Urinary bladder (tissue), 4 donors: Measurements from ENCODE around the gene PRDM15. TPM values are rescaled to one million over a fixed set of nuclear protein-coding genes. Genes with fewer than 3 reads are reported as not detected.

Experiments used
- DNase-seq: peaks from one replicate; pipeline ENCODE4 v3.0.0-alpha.2; 2015; ENCODE audit errors: extremely low spot score
- H3K27ac ChIP-seq: one replicate; pipeline ENCODE4 v1.5.1; 2013; ENCODE audit warnings: low read depth, mild to moderate bottlenecking, moderate library complexity
- H3K36me3 ChIP-seq: one replicate; pipeline ENCODE4 v1.6.1; 2013; ENCODE audit warnings: mild to moderate bottlenecking, moderate library complexity; ENCODE audit not compliant: insufficient read depth
- H3K4me1 ChIP-seq: one replicate; pipeline ENCODE4 v1.6.1; 2013; ENCODE audit warnings: mild to moderate bottlenecking, moderate library complexity; ENCODE audit not compliant: insufficient read depth
- H3K4me3 ChIP-seq: one replicate; pipeline ENCODE4 v1.5.1; 2013; ENCODE audit warnings: low read depth, low read length
- WGBS: extraction: QIAGEN DNeasy Blood & Tissue Kit; methylation state at CpG from one replicate; pipeline ENCODE4 v1.1.7; 2013; 5-methylcytosine and 5-hydroxymethylcytosine counted together
- polyA plus RNA-seq: library from polyadenylated mRNA; stranded (reverse); fragments of 200-250 nt; gene quantifications from one replicate; pipeline ENCODE4 v1.2.3, GENCODE V29; 2013
- total RNA-seq: library from RNA; depleted of rRNA; stranded (reverse); fragments of >200 nt; gene quantifications from one replicate; pipeline ENCODE4 v1.2.3, GENCODE V29; 2014
- donor health status: healthy with polysubstance abuse.
- donor health status: healthy.

PRDM15 gene
- total and polyA plus RNA-seq, 2 donors: 3.2 to 4.5 TPM

GRCh38 chr21:41919666-41920398 lies 40.7 kb upstream of the PRDM15 start:
- no peak overlapping the region for H3K4me3 ChIP-seq
- H3K36me3 ChIP-seq: peaks cover 5% of the 10 kb centered on the region
- no peaks in the 10 kb centered on the region for H3K4me1 ChIP-seq
- 92% methylated on average over 15 of the region's 15 CpGs for WGBS
- H3K27ac ChIP-seq: no peak overlapping the region
- no peak for DNase-seq

- no peak overlapping the region for H3K27ac ChIP-seq
- H3K36me3 ChIP-seq: peaks cover 10% of the 10 kb centered on the region
- no peak overlapping the region for H3K4me3 ChIP-seq
- 94% methylated on average over 15 of the region's 15 CpGs for WGBS
- DNase-seq: no peak
- H3K4me1 ChIP-seq: no peaks in the 10 kb centered on the region
Measured at GRCh38 chr21:41918561-41919358, 39.6 kb upstream of the PRDM15 start.

- H3K4me3 ChIP-seq: no peak overlapping the region
- WGBS: 95% methylated on average over 4 of the region's 4 CpGs
- DNase-seq: no peak
- peaks cover 12% of the 10 kb centered on the region for H3K36me3 ChIP-seq
- no peaks in the 10 kb centered on the region for H3K4me1 ChIP-seq
- no peak overlapping the region for H3K27ac ChIP-seq
Measured at GRCh38 chr21:41917531-41917930, 38.4 kb upstream of the PRDM15 start.

GRCh38 chr21:41916888-41917433 lies 37.8 kb upstream of the PRDM15 start:
- 80% methylated on average over 3 of the region's 3 CpGs for WGBS
- no peaks in the 10 kb centered on the region for H3K4me1 ChIP-seq
- H3K4me3 ChIP-seq: no peak overlapping the region
- H3K27ac ChIP-seq: no peak overlapping the region
- DNase-seq: no peak
- H3K36me3 ChIP-seq: peaks cover 12% of the 10 kb centered on the region

GRCh38 chr21:41914965-41915364 lies 35.8 kb upstream of the PRDM15 start:
- Histone ChIP-seq H3K4me1 (no peaks in the 10 kb centered on the region), H3K27ac (no peak overlapping the region), H3K36me3 (peaks cover 12% of the 10 kb centered on the region), H3K4me3 (no peak overlapping the region)
- no peak for DNase-seq
- WGBS: 90% methylated on average over 6 of the region's 6 CpGs

GRCh38 chr21:41914358-41914757 lies 35.2 kb upstream of the PRDM15 start:
- Histone ChIP-seq H3K4me3 (no peak overlapping the region), H3K36me3 (peaks cover 12% of the 10 kb centered on the region), H3K4me1 (no peaks in the 10 kb centered on the region), H3K27ac (no peak overlapping the region)
- WGBS: 94% methylated on average over 12 of the region's 12 CpGs
- no peak for DNase-seq

- WGBS: 96% methylated on average over 9 of the region's 9 CpGs
- H3K4me3 ChIP-seq: no peak overlapping the region
- no peak for DNase-seq
- H3K4me1 ChIP-seq: no peaks in the 10 kb centered on the region
- peaks cover 12% of the 10 kb centered on the region for H3K36me3 ChIP-seq
- no peak overlapping the region for H3K27ac ChIP-seq
Measured at GRCh38 chr21:41913230-41913629, 34.1 kb upstream of the PRDM15 start.

GRCh38 chr21:41908829-41909228 lies 29.7 kb upstream of the PRDM15 start:
- H3K4me1 ChIP-seq: no peaks in the 10 kb centered on the region
- DNase-seq: no peak
- no peak overlapping the region for H3K27ac ChIP-seq
- WGBS: 66% methylated on average over 3 of the region's 3 CpGs
- H3K4me3 ChIP-seq: no peak overlapping the region
- peaks cover 8% of the 10 kb centered on the region for H3K36me3 ChIP-seq

- DNase-seq: no peak
- 91% methylated on average over 36 of the region's 36 CpGs for WGBS
- no peak overlapping the region for H3K4me3 ChIP-seq
- H3K27ac ChIP-seq: no peak overlapping the region
- H3K4me1 ChIP-seq: no peaks in the 10 kb centered on the region
- peaks cover 6% of the 10 kb centered on the region for H3K36me3 ChIP-seq
Measured at GRCh38 chr21:41907496-41908258, 28.5 kb upstream of the PRDM15 start.

- 86% methylated on average over 14 of the region's 14 CpGs for WGBS
- H3K36me3 ChIP-seq: peaks cover 6% of the 10 kb centered on the region
- no peak overlapping the region for H3K27ac ChIP-seq
- no peaks in the 10 kb centered on the region for H3K4me1 ChIP-seq
- no peak overlapping the region for H3K4me3 ChIP-seq
- no peak for DNase-seq
Measured at GRCh38 chr21:41906770-41907169, 27.6 kb upstream of the PRDM15 start.

- no peaks in the 10 kb centered on the region for H3K4me1 ChIP-seq
- H3K27ac ChIP-seq: no peak overlapping the region
- no peak for DNase-seq
- 85% methylated on average over 23 of the region's 23 CpGs for WGBS
- H3K36me3 ChIP-seq: peaks cover 6% of the 10 kb centered on the region
- H3K4me3 ChIP-seq: no peak overlapping the region
Measured at GRCh38 chr21:41903559-41904351, 24.6 kb upstream of the PRDM15 start.

GRCh38 chr21:41902946-41903345 lies 23.8 kb upstream of the PRDM15 start:
- Histone ChIP-seq H3K27ac (no peak overlapping the region), H3K4me1 (no peaks in the 10 kb centered on the region), H3K36me3 (peaks cover 6% of the 10 kb centered on the region), H3K4me3 (no peak overlapping the region)
- WGBS: 98% methylated on average over 8 of the region's 8 CpGs
- DNase-seq: no peak

GRCh38 chr21:41901782-41902181 lies 22.6 kb upstream of the PRDM15 start:
- no peak overlapping the region for H3K27ac ChIP-seq
- H3K4me1 ChIP-seq: no peaks in the 10 kb centered on the region
- 91% methylated on average over 3 of the region's 3 CpGs for WGBS
- DNase-seq: no peak
- H3K4me3 ChIP-seq: no peak overlapping the region
- no peaks in the 10 kb centered on the region for H3K36me3 ChIP-seq
